HCT116 (cell line): Measurements from ENCODE around the gene ACER3. TPM values are rescaled to one million over a fixed set of nuclear protein-coding genes. Genes with fewer than 3 reads are reported as not detected.

Experiments used
- ATAC-seq: fragments of 200-7000 bp; cut with Tn5 transposase; 2 replicates; pipeline ENCODE4 v1.9.1; 2020; ENCODE audit warnings: mild to moderate bottlenecking, moderate library complexity
- BruUV-seq: library from RNA; stranded (reverse); fragments of 400-500 nt; replicated peaks from 2 replicates; lab custom pipeline; 2021; lab: Mats Ljungman, UMichigan
- CTCF ChIA-PET: fragments of 300-600 bp; sonication (Branson Sonifier 250); formaldehyde crosslinking; loops from one replicate; lab custom pipeline; 2021; ENCODE audit warnings: antibody characterized with exemption; lab: Charles Lee
- POLR2A ChIA-PET: fragments of 300-600, 350-600 bp; sonication (Branson Sonifier 250); formaldehyde crosslinking; loops from one replicate; lab custom pipeline; 2021; ENCODE audit warnings: antibody characterized with exemption; lab: Charles Lee
- RAD21 ChIA-PET, 2 experiments: fragments of 300-600 bp; sonication (Branson Sonifier 250); formaldehyde crosslinking; loops; one replicate each; lab custom pipeline; 2023; ENCODE audit warnings: low total read pairs in 2 of 2; ENCODE audit not compliant: uncharacterized antibody in 2 of 2, unreplicated experiment in 2 of 2, low non-redundant PET in 1 of 2; lab: Charles Lee
- DNase-seq: peaks from one replicate; pipeline ENCODE4 v3.0.0-alpha.2; 2010; ENCODE audit warnings: low read depth, low spot score
- H2AFZ ChIP-seq: fragments of 200-600 bp; shearing (Covaris generic), sonication (generic); 2 replicates; pipeline ENCODE4 v1.6.1; 2017; ENCODE audit warnings: low read depth, mixed run types, mixed read lengths, antibody characterized with exemption, low read length; ENCODE audit not compliant: poor library complexity, severe bottlenecking
- H3K27ac ChIP-seq: 2 replicates; pipeline ENCODE4 v1.5.1; 2012; ENCODE audit warnings: low read depth, low read length
- H3K27me3 ChIP-seq: fragments of 200-600 bp; sonication (generic); 2 replicates; pipeline ENCODE4 v1.6.1; 2016; ENCODE audit warnings: mixed run types, low read length, mixed read lengths; ENCODE audit not compliant: insufficient read depth
- H3K36me3 ChIP-seq, 2 experiments: fragments of 200-500 bp in 1 of 2; fragments of 200-600 bp in 1 of 2; sonication (Bioruptor generic) in 1 of 2; sonication (generic) in 1 of 2; 2 replicates each; pipeline versions ENCODE4 v1.5.1 to v1.6.1; 2014 to 2016; ENCODE audit warnings: low read length in 2 of 2, inconsistent platforms in 1 of 2, mixed read lengths in 1 of 2, mixed run types in 1 of 2; ENCODE audit not compliant: insufficient read depth in 2 of 2, control insufficient read depth in 1 of 2
- H3K4me1 ChIP-seq, 2 experiments: fragments of 200-600 bp in 1 of 2; sonication (generic) in 1 of 2; 2 replicates each; pipeline versions ENCODE4 v1.5.1 to v1.6.1; 2012 to 2017; ENCODE audit warnings: low read length in 2 of 2, inconsistent platforms in 1 of 2, mild to moderate bottlenecking in 1 of 2, mixed read lengths in 1 of 2, mixed run types in 1 of 2, moderate library complexity in 1 of 2; ENCODE audit not compliant: insufficient read depth in 2 of 2, control insufficient read depth in 1 of 2
- H3K4me2 ChIP-seq: fragments of 200-600 bp; sonication (generic); 2 replicates; pipeline ENCODE4 v1.6.1; 2017; ENCODE audit warnings: mixed run types, low read length, mixed read lengths
- H3K4me3 ChIP-seq, 2 experiments: fragments of 200-600 bp in 1 of 2; sonication (generic) in 1 of 2; replicated peaks in 1 of 2; 2 replicates each; pipeline ENCODE4 v1.5.1; 2011 to 2016; ENCODE audit warnings: low read length in 2 of 2, control low read depth in 1 of 2, low read depth in 1 of 2, mild to moderate bottlenecking in 1 of 2, mixed read lengths in 1 of 2, mixed run types in 1 of 2
- H3K79me2 ChIP-seq: fragments of 200-600 bp; sonication (generic); 2 replicates; pipeline ENCODE4 v1.6.1; 2017; ENCODE audit warnings: mild to moderate bottlenecking, mixed run types, low read length, moderate library complexity, mixed read lengths; ENCODE audit not compliant: insufficient read depth
- H3K9ac ChIP-seq: fragments of 200-600 bp; sonication (generic); 2 replicates; pipeline ENCODE4 v1.6.1; 2016; ENCODE audit warnings: low read length, mixed read lengths
- H3K9me2 ChIP-seq: fragments of 200-600 bp; sonication (generic), shearing (Covaris generic); 2 replicates; pipeline ENCODE4 v1.6.1; 2017; ENCODE audit warnings: mixed run types, mild to moderate bottlenecking, moderate library complexity; ENCODE audit not compliant: insufficient read depth
- H3K9me3 ChIP-seq, 2 experiments: fragments of 200-500 bp in 1 of 2; fragments of 200-600 bp in 1 of 2; sonication (Bioruptor generic) in 1 of 2; sonication (generic) in 1 of 2; 2 replicates each; pipeline ENCODE4 v1.6.1; 2014 to 2017; ENCODE audit warnings: low read length in 2 of 2, mixed read lengths in 2 of 2, inconsistent platforms in 1 of 2, low read depth in 1 of 2, mild to moderate bottlenecking in 1 of 2, mixed run types in 1 of 2, moderate library complexity in 1 of 2; ENCODE audit not compliant: control insufficient read depth in 1 of 2, insufficient read depth in 1 of 2
- H4K20me1 ChIP-seq: fragments of 200-600 bp; sonication (generic), shearing (Covaris generic); 2 replicates; pipeline ENCODE4 v1.6.1; 2017; ENCODE audit warnings: mixed run types, mild to moderate bottlenecking, moderate library complexity; ENCODE audit not compliant: insufficient read depth
- CBX3 ChIP-seq: IDR thresholded peaks from 2 replicates; pipeline ENCODE4 v1.6.1; 2012; ENCODE audit warnings: low read depth
- CEBPB ChIP-seq: IDR thresholded peaks from 2 replicates; pipeline ENCODE4 v1.6.1; 2012; ENCODE audit warnings: low read depth
- ELF1 ChIP-seq: IDR thresholded peaks from 2 replicates; pipeline ENCODE4 v1.6.1; 2012; ENCODE audit warnings: low read depth, borderline replicate concordance
- EZH2 ChIP-seq: fragments of 200-600 bp; sonication (generic); IDR thresholded peaks from 2 replicates; pipeline ENCODE4 v1.6.1; 2017; ENCODE audit warnings: antibody characterized with exemption, mixed run types
- FOSL1 ChIP-seq: IDR thresholded peaks from 2 replicates; pipeline ENCODE4 v1.6.1; 2012; ENCODE audit warnings: low read depth
- JUND ChIP-seq: IDR thresholded peaks from 2 replicates; pipeline ENCODE4 v1.6.1; 2012
- POLR2AphosphoS5 ChIP-seq: IDR thresholded peaks from 2 replicates; pipeline ENCODE4 v1.6.1; 2011; ENCODE audit warnings: mild to moderate bottlenecking, low read depth, low read length, moderate library complexity
- RAD21 ChIP-seq: IDR thresholded peaks from 2 replicates; pipeline ENCODE4 v1.6.1; 2012; ENCODE audit warnings: low read depth, mild to moderate bottlenecking
- SIN3A ChIP-seq: IDR thresholded peaks from 2 replicates; pipeline ENCODE4 v1.6.1; 2012; ENCODE audit warnings: low read depth
- SRF ChIP-seq: IDR thresholded peaks from 2 replicates; pipeline ENCODE4 v1.6.1; 2012; ENCODE audit warnings: low read depth
- ZNF274 ChIP-seq: fragments of 200-500 bp; sonication (Bioruptor generic); IDR thresholded peaks from 2 replicates; pipeline ENCODE4 v1.6.1; 2014; ENCODE audit warnings: mild to moderate bottlenecking, low read depth, low read length, inconsistent platforms
- intact Hi-C: fragments of 100-400 bp; cut with micrococcal nuclease; formaldehyde crosslinking; loops from 2 replicates; pipeline ENCODE4 v1.10.0; 2022
- total RNA-seq: library from RNA; stranded (reverse); gene quantifications from one replicate; pipeline ENCODE4 v1.2.1, GENCODE V29; 2021; ENCODE audit not compliant: unreplicated experiment
- TF ChIP-seq, protein P1 (sequence below): IDR thresholded peaks from 2 replicates; pipeline ENCODE4 v1.6.1; 2012
- TF ChIP-seq, protein P2 (sequence below): IDR thresholded peaks from 2 replicates; pipeline ENCODE4 v1.6.1; 2012
- TF ChIP-seq, protein P3 (sequence below): IDR thresholded peaks from 2 replicates; pipeline ENCODE4 v1.6.1; 2012; ENCODE audit warnings: low read depth

The ACER3 gene
- total RNA-seq, 1 experiment from 2014 or later, result 19.1 TPM

DNA sequence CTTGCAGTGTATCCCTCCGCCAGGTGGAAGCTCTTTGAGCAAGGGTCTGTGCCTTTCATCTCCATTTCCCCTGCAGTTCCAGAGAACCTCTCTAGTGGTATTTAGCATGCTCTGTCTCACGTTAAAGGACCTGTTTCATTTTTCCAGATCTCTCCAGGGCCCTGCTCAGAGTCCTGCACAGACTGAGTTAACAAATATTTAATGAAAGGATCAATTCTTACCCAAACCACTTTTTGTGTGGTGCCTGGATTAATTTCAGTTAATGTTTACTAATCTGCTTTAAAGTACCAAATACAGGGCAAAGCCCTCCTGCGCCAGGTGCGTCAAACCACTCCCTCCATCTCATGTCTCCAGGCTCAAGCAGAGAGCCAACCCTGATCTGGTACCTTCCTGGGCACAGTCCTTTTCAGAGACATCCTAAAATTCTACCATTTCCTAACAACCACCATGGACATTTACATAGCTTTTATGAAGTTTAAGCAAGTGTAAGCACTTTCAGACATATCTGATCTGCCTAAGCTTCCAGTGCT is 18.7 kb upstream of the ACER3 start:
- Histone ChIP-seq H3K79me2 (no peaks in the 10 kb centered on the region), H3K9me3 (no peaks in the 10 kb centered on the region), H3K9me2 (no peaks in the 10 kb centered on the region), H2AFZ (no peak overlapping the region), H3K9ac (no peak overlapping the region), H3K27me3 (no peaks in the 10 kb centered on the region), H4K20me1 (no peaks in the 10 kb centered on the region), H3K4me2 (no peak overlapping the region), H3K36me3 (no peaks in the 10 kb centered on the region), H3K4me3 (no peak overlapping the region)
- RAD21 ChIA-PET, result no interaction called here
- BruUV-seq, result no TSS peak
- intact Hi-C loops, result no loop called here
- no peak for ATAC-seq
- no peak for TF ChIP-seq FOSL1
- no peak for TF ChIP-seq POLR2AphosphoS5
- TF ChIP-seq RAD21, result no peak
- no peak for TF ChIP-seq CEBPB
- no peak for TF ChIP-seq ELF1
- TF ChIP-seq, protein P1, sequence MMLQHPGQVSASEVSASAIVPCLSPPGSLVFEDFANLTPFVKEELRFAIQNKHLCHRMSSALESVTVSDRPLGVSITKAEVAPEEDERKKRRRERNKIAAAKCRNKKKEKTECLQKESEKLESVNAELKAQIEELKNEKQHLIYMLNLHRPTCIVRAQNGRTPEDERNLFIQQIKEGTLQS, result no peak
- TF ChIP-seq CBX3, result no peak
- no peak for TF ChIP-seq SIN3A
- no peak for TF ChIP-seq ZNF274
- TF ChIP-seq, protein P2, sequence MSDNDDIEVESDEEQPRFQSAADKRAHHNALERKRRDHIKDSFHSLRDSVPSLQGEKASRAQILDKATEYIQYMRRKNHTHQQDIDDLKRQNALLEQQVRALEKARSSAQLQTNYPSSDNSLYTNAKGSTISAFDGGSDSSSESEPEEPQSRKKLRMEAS, result no peak
- no peak for TF ChIP-seq JUND
- TF ChIP-seq, all 23 proteins: peak for 0
- ChIA-PET CTCF (no interaction called here), POLR2A (no interaction called here)
- DNase-seq, result no peak
- H3K27ac ChIP-seq, result no peak overlapping the region
- peaks cover 4 to 23% of the 10 kb centered on the region in 2 experiments; a peak in 3 of 4 replicates for H3K4me1 ChIP-seq

DNA sequence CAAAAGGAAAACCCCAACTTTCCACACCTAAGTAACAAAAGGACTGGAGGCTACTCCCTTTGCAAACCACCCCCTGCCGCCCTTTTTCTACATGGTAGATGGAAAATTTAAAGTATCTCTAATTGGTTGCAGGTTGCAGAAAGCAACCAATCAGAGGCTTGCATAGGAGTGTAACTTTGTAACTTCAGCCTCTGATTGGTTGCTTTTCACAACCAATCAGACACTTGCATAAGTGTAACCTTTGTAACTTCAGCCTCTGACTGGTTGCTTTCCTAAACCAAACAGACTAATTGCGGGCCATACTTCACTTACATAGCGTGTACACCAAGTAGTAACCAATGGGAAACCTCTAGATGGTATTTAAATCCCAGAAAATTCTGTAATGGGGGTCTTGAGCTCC is 16.8 kb upstream of the ACER3 start:
- CTCF ChIA-PET, result no interaction called here

More for the DNA sequence above, 16.8 kb upstream of the ACER3 start:
- no peak overlapping the region for H3K4me2 ChIP-seq
- no peak for DNase-seq
- intact Hi-C loops, result no loop called here
- no TSS peak for BruUV-seq
- H3K4me3 ChIP-seq, result no peak overlapping the region
- no peak for ATAC-seq
- no peaks in the 10 kb centered on the region for H3K36me3 ChIP-seq
- H3K27ac ChIP-seq, result no peak overlapping the region
- H2AFZ ChIP-seq, result no peak overlapping the region
- H3K9me3 ChIP-seq, result no peaks in the 10 kb centered on the region
- H3K4me1 ChIP-seq, result peaks cover 4 to 16% of the 10 kb centered on the region in 2 experiments; a peak in 3 of 4 replicates
- POLR2A ChIA-PET, result no interaction called here
- RAD21 ChIA-PET, result no interaction called here
- H3K79me2 ChIP-seq, result no peaks in the 10 kb centered on the region
- H3K9me2 ChIP-seq, result no peaks in the 10 kb centered on the region
- H3K9ac ChIP-seq, result no peak overlapping the region
- no peak for TF ChIP-seq CBX3
- TF ChIP-seq EZH2, result no peak
- TF ChIP-seq, protein P3, sequence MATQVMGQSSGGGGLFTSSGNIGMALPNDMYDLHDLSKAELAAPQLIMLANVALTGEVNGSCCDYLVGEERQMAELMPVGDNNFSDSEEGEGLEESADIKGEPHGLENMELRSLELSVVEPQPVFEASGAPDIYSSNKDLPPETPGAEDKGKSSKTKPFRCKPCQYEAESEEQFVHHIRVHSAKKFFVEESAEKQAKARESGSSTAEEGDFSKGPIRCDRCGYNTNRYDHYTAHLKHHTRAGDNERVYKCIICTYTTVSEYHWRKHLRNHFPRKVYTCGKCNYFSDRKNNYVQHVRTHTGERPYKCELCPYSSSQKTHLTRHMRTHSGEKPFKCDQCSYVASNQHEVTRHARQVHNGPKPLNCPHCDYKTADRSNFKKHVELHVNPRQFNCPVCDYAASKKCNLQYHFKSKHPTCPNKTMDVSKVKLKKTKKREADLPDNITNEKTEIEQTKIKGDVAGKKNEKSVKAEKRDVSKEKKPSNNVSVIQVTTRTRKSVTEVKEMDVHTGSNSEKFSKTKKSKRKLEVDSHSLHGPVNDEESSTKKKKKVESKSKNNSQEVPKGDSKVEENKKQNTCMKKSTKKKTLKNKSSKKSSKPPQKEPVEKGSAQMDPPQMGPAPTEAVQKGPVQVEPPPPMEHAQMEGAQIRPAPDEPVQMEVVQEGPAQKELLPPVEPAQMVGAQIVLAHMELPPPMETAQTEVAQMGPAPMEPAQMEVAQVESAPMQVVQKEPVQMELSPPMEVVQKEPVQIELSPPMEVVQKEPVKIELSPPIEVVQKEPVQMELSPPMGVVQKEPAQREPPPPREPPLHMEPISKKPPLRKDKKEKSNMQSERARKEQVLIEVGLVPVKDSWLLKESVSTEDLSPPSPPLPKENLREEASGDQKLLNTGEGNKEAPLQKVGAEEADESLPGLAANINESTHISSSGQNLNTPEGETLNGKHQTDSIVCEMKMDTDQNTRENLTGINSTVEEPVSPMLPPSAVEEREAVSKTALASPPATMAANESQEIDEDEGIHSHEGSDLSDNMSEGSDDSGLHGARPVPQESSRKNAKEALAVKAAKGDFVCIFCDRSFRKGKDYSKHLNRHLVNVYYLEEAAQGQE, result no peak
- TF ChIP-seq SRF, result no peak
- TF ChIP-seq RAD21, result no peak
- TF ChIP-seq, all 23 proteins: peak for 0
- Histone ChIP-seq H3K27me3 (no peaks in the 10 kb centered on the region), H4K20me1 (no peaks in the 10 kb centered on the region)
